ENCODE results near the gene TRIM46. TPM values are rescaled to one million over a fixed set of nuclear protein-coding genes. Genes with fewer than 3 reads are reported as not detected.
A peak's percentile ranks its signal among the peaks of the same experiment; 100 is the strongest.

Gene TRIM46
- total and polyA plus RNA-seq, 9 donors: 0.22 to 0.81 (median 0.53) TPM

GRCh38 chr1:155178441-155179111, 4.9 kb downstream of the TRIM46 start:
- Histone ChIP-seq H3K4me3 (ENCODE audit: low read length) (no peak overlapping the region), H3K9me3 (replicated peaks; ENCODE audit: control insufficient read depth, low read depth, low read length) (no peaks in the 10 kb centered on the region), H3K27ac (ENCODE audit: low read length) (no peak overlapping the region), H3K27me3 (ENCODE audit: control insufficient read depth, insufficient read depth, low read length) (peaks cover 19% of the 10 kb centered on the region), H3K4me1 (ENCODE audit: control insufficient read depth, insufficient read depth, low read length) (peaks cover 15% of the 10 kb centered on the region), H3K36me3 (ENCODE audit: control insufficient read depth, insufficient read depth, low read length) (no peaks in the 10 kb centered on the region)
- DNase-seq: peak; percentile 11
- WGBS (ENCODE audit: insufficient coverage): 87% methylated on average over 27 of the region's 30 CpGs

- H3K27ac ChIP-seq (ENCODE audit: low read length): no peak overlapping the region
- peak; percentile 8 for DNase-seq
- no peak overlapping the region for H3K4me3 ChIP-seq (ENCODE audit: low read length)
- 93% methylated on average over 30 of the region's 31 CpGs for WGBS (ENCODE audit: insufficient coverage)
- H3K27me3 ChIP-seq (ENCODE audit: control insufficient read depth, insufficient read depth, low read length): peaks cover 11% of the 10 kb centered on the region
- H3K4me1 ChIP-seq (ENCODE audit: control insufficient read depth, insufficient read depth, low read length): peaks cover 15% of the 10 kb centered on the region
- no peaks in the 10 kb centered on the region for H3K36me3 ChIP-seq (ENCODE audit: control insufficient read depth, insufficient read depth, low read length)
- H3K9me3 ChIP-seq (replicated peaks; ENCODE audit: control insufficient read depth, low read depth, low read length): no peaks in the 10 kb centered on the region
Measured at GRCh38 chr1:155179112-155180031, 5.7 kb downstream of the TRIM46 start.

- H3K4me1 ChIP-seq (ENCODE audit: control insufficient read depth, insufficient read depth, low read length): peaks cover 32% of the 10 kb centered on the region
- WGBS (ENCODE audit: insufficient coverage): 92% methylated on average over 11 of the region's 18 CpGs
Measured at GRCh38 chr1:155181371-155182051, 7.9 kb downstream of the TRIM46 start.

GRCh38 chr1:155182052-155182550, 8.5 kb downstream of the TRIM46 start:
- Histone ChIP-seq H3K27ac (ENCODE audit: low read length) (no peak overlapping the region), H3K36me3 (ENCODE audit: control insufficient read depth, insufficient read depth, low read length) (no peaks in the 10 kb centered on the region), H3K4me3 (ENCODE audit: low read length) (no peak overlapping the region), H3K9me3 (replicated peaks; ENCODE audit: control insufficient read depth, low read depth, low read length) (no peaks in the 10 kb centered on the region), H3K27me3 (ENCODE audit: control insufficient read depth, insufficient read depth, low read length) (no peaks in the 10 kb centered on the region), H3K4me1 (ENCODE audit: control insufficient read depth, insufficient read depth, low read length) (peaks cover 28% of the 10 kb centered on the region)
- 89% methylated on average over 5 of the region's 7 CpGs for WGBS (ENCODE audit: insufficient coverage)
- peak; percentile 4 for DNase-seq

More at GRCh38 chr1:155181371-155182051, 7.9 kb downstream of the TRIM46 start:
- Histone ChIP-seq H3K9me3 (replicated peaks; ENCODE audit: control insufficient read depth, low read depth, low read length) (no peaks in the 10 kb centered on the region), H3K27ac (ENCODE audit: low read length) (no peak overlapping the region), H3K4me3 (ENCODE audit: low read length) (no peak overlapping the region), H3K36me3 (ENCODE audit: control insufficient read depth, insufficient read depth, low read length) (no peaks in the 10 kb centered on the region), H3K27me3 (ENCODE audit: control insufficient read depth, insufficient read depth, low read length) (no peaks in the 10 kb centered on the region)
- no peak for DNase-seq

- 93% methylated on average over 20 of the region's 20 CpGs for WGBS (ENCODE audit: insufficient coverage)
- Histone ChIP-seq H3K9me3 (replicated peaks; ENCODE audit: control insufficient read depth, low read depth, low read length) (no peaks in the 10 kb centered on the region), H3K4me3 (ENCODE audit: low read length) (no peak overlapping the region), H3K36me3 (ENCODE audit: control insufficient read depth, insufficient read depth, low read length) (no peaks in the 10 kb centered on the region), H3K4me1 (ENCODE audit: control insufficient read depth, insufficient read depth, low read length) (peaks cover 28% of the 10 kb centered on the region), H3K27ac (ENCODE audit: low read length) (peak overlapping the region; percentile 93), H3K27me3 (ENCODE audit: control insufficient read depth, insufficient read depth, low read length) (no peaks in the 10 kb centered on the region)
- peak; percentile 13 for DNase-seq
Measured at GRCh38 chr1:155183775-155184221, 10.1 kb downstream of the TRIM46 start.

GRCh38 chr1:155184351-155184811, 10.7 kb downstream of the TRIM46 start:
- 79% methylated on average over 2 of the region's 4 CpGs for WGBS (ENCODE audit: insufficient coverage)
- no peaks in the 10 kb centered on the region for H3K9me3 ChIP-seq (replicated peaks; ENCODE audit: control insufficient read depth, low read depth, low read length)
- peak overlapping the region; percentile 93 for H3K27ac ChIP-seq (ENCODE audit: low read length)
- no peaks in the 10 kb centered on the region for H3K36me3 ChIP-seq (ENCODE audit: control insufficient read depth, insufficient read depth, low read length)
- H3K27me3 ChIP-seq (ENCODE audit: control insufficient read depth, insufficient read depth, low read length): no peaks in the 10 kb centered on the region
- DNase-seq: no peak
- peaks cover 28% of the 10 kb centered on the region for H3K4me1 ChIP-seq (ENCODE audit: control insufficient read depth, insufficient read depth, low read length)
- no peak overlapping the region for H3K4me3 ChIP-seq (ENCODE audit: low read length)

- WGBS (ENCODE audit: insufficient coverage): 61% methylated on average over 20 of the region's 21 CpGs
- H3K9me3 ChIP-seq (replicated peaks; ENCODE audit: control insufficient read depth, low read depth, low read length): no peaks in the 10 kb centered on the region
Measured at GRCh38 chr1:155184835-155185782, 11.5 kb downstream of the TRIM46 start.

GRCh38 chr1:155185783-155186066, 12.1 kb downstream of the TRIM46 start:
- H3K9me3 ChIP-seq (replicated peaks; ENCODE audit: control insufficient read depth, low read depth, low read length): no peaks in the 10 kb centered on the region
- H3K27ac ChIP-seq (ENCODE audit: low read length): peak overlapping the region; percentile 93
- no peak overlapping the region for H3K4me3 ChIP-seq (ENCODE audit: low read length)
- peaks cover 28% of the 10 kb centered on the region for H3K4me1 ChIP-seq (ENCODE audit: control insufficient read depth, insufficient read depth, low read length)
- no peaks in the 10 kb centered on the region for H3K36me3 ChIP-seq (ENCODE audit: control insufficient read depth, insufficient read depth, low read length)
- no peak for DNase-seq
- 47% methylated on average over 6 of the region's 6 CpGs for WGBS (ENCODE audit: insufficient coverage)
- H3K27me3 ChIP-seq (ENCODE audit: control insufficient read depth, insufficient read depth, low read length): no peaks in the 10 kb centered on the region

More at GRCh38 chr1:155184835-155185782, 11.5 kb downstream of the TRIM46 start:
- H3K4me3 ChIP-seq (ENCODE audit: low read length): no peak overlapping the region
- peaks cover 28% of the 10 kb centered on the region for H3K4me1 ChIP-seq (ENCODE audit: control insufficient read depth, insufficient read depth, low read length)
- peak overlapping the region; percentile 93 for H3K27ac ChIP-seq (ENCODE audit: low read length)
- DNase-seq: peak; percentile 68
- no peaks in the 10 kb centered on the region for H3K36me3 ChIP-seq (ENCODE audit: control insufficient read depth, insufficient read depth, low read length)
- H3K27me3 ChIP-seq (ENCODE audit: control insufficient read depth, insufficient read depth, low read length): no peaks in the 10 kb centered on the region

GRCh38 chr1:155186067-155186793, 12.6 kb downstream of the TRIM46 start:
- Histone ChIP-seq H3K27ac (ENCODE audit: low read length) (peak overlapping the region; percentile 93), H3K4me3 (ENCODE audit: low read length) (no peak overlapping the region), H3K36me3 (ENCODE audit: control insufficient read depth, insufficient read depth, low read length) (no peaks in the 10 kb centered on the region), H3K4me1 (ENCODE audit: control insufficient read depth, insufficient read depth, low read length) (peaks cover 28% of the 10 kb centered on the region), H3K9me3 (replicated peaks; ENCODE audit: control insufficient read depth, low read depth, low read length) (no peaks in the 10 kb centered on the region), H3K27me3 (ENCODE audit: control insufficient read depth, insufficient read depth, low read length) (no peaks in the 10 kb centered on the region)
- no peak for DNase-seq
- WGBS (ENCODE audit: insufficient coverage): 86% methylated on average over 4 of the region's 8 CpGs

All from muscle of leg (tissue), 11 donors.